ENCODE data around the gene BTBD6.

The BTBD6 gene

GRCh38 chr14:105219753-105220152 lies 28.6 kb upstream of the BTBD6 start:
- no peak for DNase-seq (ENCODE audit: extremely low spot score)
- ChIA-PET CTCF (no interaction called here), POLR2A (no interaction called here)
- no peak for TF ChIP-seq CTCF (IDR thresholded peaks at IDR 0.05; ENCODE audit: control extremely low read depth, extremely low read depth, low read depth, missing control alignments)

GRCh38 chr14:105220699-105221597 lies 27.4 kb upstream of the BTBD6 start:
- no peak for DNase-seq (ENCODE audit: extremely low spot score)
- no peak for TF ChIP-seq CTCF (IDR thresholded peaks at IDR 0.05; ENCODE audit: control extremely low read depth, extremely low read depth, low read depth, missing control alignments)
- CTCF ChIA-PET = interaction anchor here (0.8 kb wide), 1 partner anchor 18 kb away, joined by 3 read pairs; no protein-coding TSS in a partner anchor
- POLR2A ChIA-PET = no interaction called here

GRCh38 chr14:105221598-105222178 lies 26.6 kb upstream of the BTBD6 start:
- CTCF ChIA-PET = no interaction called here
- POLR2A ChIA-PET = no interaction called here

GRCh38 chr14:105223260-105223659 lies 25.1 kb upstream of the BTBD6 start:
- DNase-seq (ENCODE audit: extremely low spot score) = no peak
- no peak for TF ChIP-seq CTCF (IDR thresholded peaks at IDR 0.05; ENCODE audit: control extremely low read depth, extremely low read depth, low read depth, missing control alignments)
- POLR2A ChIA-PET = no interaction called here
- CTCF ChIA-PET = no interaction called here

More at GRCh38 chr14:105221598-105222178, 26.6 kb upstream of the BTBD6 start:
- TF ChIP-seq CTCF (IDR thresholded peaks at IDR 0.05; ENCODE audit: control extremely low read depth, extremely low read depth, low read depth, missing control alignments) = no peak
- DNase-seq (ENCODE audit: extremely low spot score) = no peak

GRCh38 chr14:105223770-105224544 lies 24.4 kb upstream of the BTBD6 start:
- POLR2A ChIA-PET = no interaction called here
- CTCF ChIA-PET = no interaction called here
- TF ChIP-seq CTCF (IDR thresholded peaks at IDR 0.05; ENCODE audit: control extremely low read depth, extremely low read depth, low read depth, missing control alignments) = no peak
- no peak for DNase-seq (ENCODE audit: extremely low spot score)

- no peak for TF ChIP-seq CTCF (IDR thresholded peaks at IDR 0.05; ENCODE audit: control extremely low read depth, extremely low read depth, low read depth, missing control alignments)
- no peak for DNase-seq (ENCODE audit: extremely low spot score)
- POLR2A ChIA-PET = no interaction called here
- CTCF ChIA-PET = interaction anchor here (1.2 kb wide), 1 partner anchor 127 kb away, joined by 3 read pairs; no protein-coding TSS in a partner anchor
Measured at GRCh38 chr14:105224845-105225570, 23.3 kb upstream of the BTBD6 start.
